A673 (cell line): ENCODE data around the gene TUT1. TPM values are rescaled to one million over a fixed set of nuclear protein-coding genes. Genes with fewer than 3 reads are reported as not detected.

ENCODE experiments used
- BruUV-seq: library from RNA; stranded (reverse); fragments of 400-500 nt; replicated peaks from 2 replicates; lab custom pipeline; 2021; lab: Mats Ljungman, UMichigan
- CTCF ChIA-PET: fragments of 300-600 bp; sonication (Branson Sonifier 250); formaldehyde crosslinking; loops from one replicate; lab custom pipeline; 2022; ENCODE audit warnings: antibody characterized with exemption; lab: Charles Lee
- POLR2A ChIA-PET: fragments of 300-600 bp; sonication (Branson Sonifier 250); formaldehyde crosslinking; loops from one replicate; lab custom pipeline; 2022; ENCODE audit warnings: antibody characterized with exemption; ENCODE audit not compliant: low non-redundant PET; lab: Charles Lee
- DNase-seq: peaks from one replicate; pipeline ENCODE4 v3.0.0-alpha.2; 2015; ENCODE audit warnings: low spot score
- H3K27ac ChIP-seq: fragments of 200-600 bp; sonication (generic); 2 replicates; pipeline ENCODE4 v1.5.1; 2016; ENCODE audit warnings: mixed run types, low read depth, mild to moderate bottlenecking, mixed read lengths, antibody characterized with exemption, low read length; ENCODE audit not compliant: poor library complexity, severe bottlenecking
- H3K27me3 ChIP-seq: fragments of 200-600 bp; sonication (generic); replicated peaks from 2 replicates; pipeline ENCODE4 v1.6.1; 2017; ENCODE audit warnings: mixed run types, low read depth, mild to moderate bottlenecking, mixed read lengths, antibody characterized with exemption, low read length; ENCODE audit not compliant: insufficient read depth, poor library complexity
- H3K36me3 ChIP-seq: fragments of 200-600 bp; sonication (generic); 2 replicates; pipeline ENCODE4 v1.6.1; 2016; ENCODE audit warnings: mixed run types, mild to moderate bottlenecking, mixed read lengths, antibody characterized with exemption, low read length; ENCODE audit not compliant: insufficient read depth, poor library complexity, severe bottlenecking
- H3K4me1 ChIP-seq: fragments of 200-600 bp; sonication (generic); 2 replicates; pipeline ENCODE4 v1.6.1; 2017; ENCODE audit warnings: mixed run types, mild to moderate bottlenecking, mixed read lengths, antibody characterized with exemption, low read length; ENCODE audit not compliant: insufficient read depth, poor library complexity, severe bottlenecking
- H3K4me3 ChIP-seq: fragments of 200-600 bp; sonication (generic); 2 replicates; pipeline ENCODE4 v1.5.1; 2016; ENCODE audit warnings: low read depth, mixed run types, mild to moderate bottlenecking, mixed read lengths, low read length; ENCODE audit not compliant: poor library complexity, severe bottlenecking
- H3K9me3 ChIP-seq: fragments of 200-600 bp; sonication (generic); 2 replicates; pipeline ENCODE4 v1.6.1; 2016; ENCODE audit warnings: mixed run types, low read depth, mild to moderate bottlenecking, mixed read lengths, antibody characterized with exemption, low read length; ENCODE audit not compliant: poor library complexity, severe bottlenecking
- CTCF ChIP-seq: fragments of 300-800, 200-600 bp; sonication (generic); conservative IDR thresholded peaks from 2 replicates; pipeline ENCODE4 v1.5.1; 2017; ENCODE audit warnings: low read depth, mild to moderate bottlenecking, antibody characterized with exemption, low read length, moderate library complexity, mixed read lengths
- EZH2 ChIP-seq: fragments of 200-600 bp; sonication (generic); IDR thresholded peaks from 2 replicates; pipeline ENCODE4 v1.6.1; 2017; ENCODE audit warnings: borderline replicate concordance, low read depth, mild to moderate bottlenecking, mixed read lengths, antibody characterized with exemption, low read length; ENCODE audit not compliant: poor library complexity, severe bottlenecking
- intact Hi-C: fragments of 100-400 bp; cut with micrococcal nuclease; formaldehyde crosslinking; loops from one replicate; pipeline ENCODE4 v1.10.0; 2022; ENCODE audit not compliant: unreplicated experiment
- total RNA-seq: library from RNA; stranded (reverse); gene quantifications from 2 replicates; pipeline ENCODE4 v1.2.3, GENCODE V29; 2021

Gene TUT1
- total RNA-seq, 1 experiment from 2014 or later: 27.6 TPM

GRCh38 chr11:62604460-62605120, 13.3 kb upstream of the TUT1 start:
- Histone ChIP-seq H3K27ac (peak overlapping the region; percentile 34), H3K4me3 (no peak overlapping the region), H3K27me3 (no peaks in the 10 kb centered on the region), H3K4me1 (peaks cover 16% of the 10 kb centered on the region), H3K36me3 (peaks cover 6% of the 10 kb centered on the region), H3K9me3 (no peaks in the 10 kb centered on the region)
- POLR2A ChIA-PET: no interaction called here
- no TSS peak for BruUV-seq
- TF ChIP-seq EZH2 (no peak), CTCF (no peak)
- intact Hi-C loops: no loop called here
- DNase-seq: peak; percentile 58
- CTCF ChIA-PET: no interaction called here

- Histone ChIP-seq H3K9me3 (no peaks in the 10 kb centered on the region), H3K27ac (no peak overlapping the region), H3K27me3 (no peaks in the 10 kb centered on the region), H3K4me3 (no peak overlapping the region), H3K36me3 (peaks cover 8% of the 10 kb centered on the region), H3K4me1 (peaks cover 21% of the 10 kb centered on the region)
- CTCF ChIA-PET: no interaction called here
- POLR2A ChIA-PET: interaction anchor here (0.6 kb wide), 1 partner anchor 30 kb away, joined by 3 read pairs; the partner anchor contains the start of gene EEF1G
- intact Hi-C loops: no loop called here
- BruUV-seq: no TSS peak
- DNase-seq: no peak
- no peak for TF ChIP-seq CTCF
- no peak for TF ChIP-seq EZH2
Observed at GRCh38 chr11:62603776-62604299, 12.5 kb upstream of the TUT1 start.

GRCh38 chr11:62603072-62603408, 11.7 kb upstream of the TUT1 start:
- intact Hi-C loops: no loop called here
- no TSS peak for BruUV-seq
- DNase-seq: no peak
- POLR2A ChIA-PET: interaction anchor here (0.5 kb wide), 1 partner anchor 66 kb away, joined by 3 read pairs; no protein-coding TSS in a partner anchor
- no peak overlapping the region for H3K4me3 ChIP-seq
- H3K9me3 ChIP-seq: no peaks in the 10 kb centered on the region
- peaks cover 28% of the 10 kb centered on the region for H3K4me1 ChIP-seq
- no peak overlapping the region for H3K27ac ChIP-seq
- TF ChIP-seq EZH2 (no peak), CTCF (no peak)
- H3K36me3 ChIP-seq: peaks cover 16% of the 10 kb centered on the region
- CTCF ChIA-PET: no interaction called here
- H3K27me3 ChIP-seq: no peaks in the 10 kb centered on the region
